Middle frontal gyrus (tissue), 1 donor: Measurements from ENCODE around the gene LRRC9.
"Not testable (repeated sequence)": the region's sequence is repeated elsewhere in the genome, so short reads cannot be mapped to it uniquely, and the experiment has no call there.

Experiments used
- DNase-seq: peaks from one replicate; pipeline ENCODE4 v3.0.0-alpha.2; 2015; ENCODE audit warnings: low spot score; ENCODE audit errors: extremely low spot score

Gene LRRC9

GRCh38 chr14:59919570-59920377 is at the start of gene LRRC9:
Gene LRRC9 (plus strand): TSS chr14:59920144.
- no peak for DNase-seq

- peak; percentile 45 for DNase-seq
Measured at GRCh38 chr14:59870277-59871165, 49.4 kb upstream of the LRRC9 start, which contains the start of gene RTN1. Gene RTN1 (minus strand): TSS chr14:59870776. CDS start chr14:59870630, 146 bp downstream.

- no peak for DNase-seq
Measured at GRCh38 chr14:59871166-59871495, 48.8 kb upstream of the LRRC9 start.

- no peak for DNase-seq
Measured at GRCh38 chr14:59882957-59883356, 37.0 kb upstream of the LRRC9 start.

- no peak for DNase-seq
Measured at GRCh38 chr14:59890676-59891075, 29.3 kb upstream of the LRRC9 start.

GRCh38 chr14:59895721-59896120 is 24.2 kb upstream of the LRRC9 start:
- DNase-seq, result no peak

- no peak for DNase-seq
Measured at GRCh38 chr14:59897757-59898383, 22.1 kb upstream of the LRRC9 start.

GRCh38 chr14:59900556-59900955 is 19.4 kb upstream of the LRRC9 start:
- no peak for DNase-seq

- no peak for DNase-seq
Measured at GRCh38 chr14:59904184-59904583, 15.8 kb upstream of the LRRC9 start.

GRCh38 chr14:59905188-59905587 is 14.8 kb upstream of the LRRC9 start:
- DNase-seq, result no peak

- no peak for DNase-seq
Measured at GRCh38 chr14:59912443-59912842, 7.5 kb upstream of the LRRC9 start.

- DNase-seq, result no peak
Measured at GRCh38 chr14:59913187-59913586, 6.8 kb upstream of the LRRC9 start.

GRCh38 chr14:59918824-59919569 is 947 bp upstream of the LRRC9 start:
- peak; percentile 63 for DNase-seq

GRCh38 chr14:59920378-59920683 is 387 bp downstream of the LRRC9 start:
- DNase-seq, result no peak

GRCh38 chr14:59925797-59926196 is 5.9 kb downstream of the LRRC9 start:
- no peak for DNase-seq

GRCh38 chr14:59926534-59926933 is 6.6 kb downstream of the LRRC9 start:
- no peak for DNase-seq

- DNase-seq, result no peak
Measured at GRCh38 chr14:59931237-59931636, 11.3 kb downstream of the LRRC9 start.

- DNase-seq, result no peak
Measured at GRCh38 chr14:59936145-59936544, 16.2 kb downstream of the LRRC9 start.

GRCh38 chr14:59939828-59940227 is 19.9 kb downstream of the LRRC9 start:
- DNase-seq, result no peak

GRCh38 chr14:59942296-59942862 is 22.4 kb downstream of the LRRC9 start:
- DNase-seq, result not testable (repeated sequence)

GRCh38 chr14:59944909-59945308 is 25.0 kb downstream of the LRRC9 start:
- DNase-seq, result no peak
